ENCODE data around the gene RCAN1.

- TF ChIP-seq, protein P1, sequence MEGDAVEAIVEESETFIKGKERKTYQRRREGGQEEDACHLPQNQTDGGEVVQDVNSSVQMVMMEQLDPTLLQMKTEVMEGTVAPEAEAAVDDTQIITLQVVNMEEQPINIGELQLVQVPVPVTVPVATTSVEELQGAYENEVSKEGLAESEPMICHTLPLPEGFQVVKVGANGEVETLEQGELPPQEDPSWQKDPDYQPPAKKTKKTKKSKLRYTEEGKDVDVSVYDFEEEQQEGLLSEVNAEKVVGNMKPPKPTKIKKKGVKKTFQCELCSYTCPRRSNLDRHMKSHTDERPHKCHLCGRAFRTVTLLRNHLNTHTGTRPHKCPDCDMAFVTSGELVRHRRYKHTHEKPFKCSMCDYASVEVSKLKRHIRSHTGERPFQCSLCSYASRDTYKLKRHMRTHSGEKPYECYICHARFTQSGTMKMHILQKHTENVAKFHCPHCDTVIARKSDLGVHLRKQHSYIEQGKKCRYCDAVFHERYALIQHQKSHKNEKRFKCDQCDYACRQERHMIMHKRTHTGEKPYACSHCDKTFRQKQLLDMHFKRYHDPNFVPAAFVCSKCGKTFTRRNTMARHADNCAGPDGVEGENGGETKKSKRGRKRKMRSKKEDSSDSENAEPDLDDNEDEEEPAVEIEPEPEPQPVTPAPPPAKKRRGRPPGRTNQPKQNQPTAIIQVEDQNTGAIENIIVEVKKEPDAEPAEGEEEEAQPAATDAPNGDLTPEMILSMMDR (conservative IDR thresholded peaks at IDR 0.05; ENCODE audit: low read length) = no peak
- TF ChIP-seq EZH2phosphoT487 (IDR thresholded peaks at IDR 0.05; ENCODE audit: borderline replicate concordance, low read depth, low read length) = no peak
Measured at GRCh38 chr21:34640858-34641257, 25.9 kb upstream of the RCAN1 start.

Measured in OCI-LY7 (cell line).